ENCODE data around the gene USF2. TPM values are rescaled to one million over a fixed set of nuclear protein-coding genes. Genes with fewer than 3 reads are reported as not detected.

The USF2 gene
- total RNA-seq, 4 donors from 2014 or later: 42.4 to 121 (median 99.2) TPM

DNA sequence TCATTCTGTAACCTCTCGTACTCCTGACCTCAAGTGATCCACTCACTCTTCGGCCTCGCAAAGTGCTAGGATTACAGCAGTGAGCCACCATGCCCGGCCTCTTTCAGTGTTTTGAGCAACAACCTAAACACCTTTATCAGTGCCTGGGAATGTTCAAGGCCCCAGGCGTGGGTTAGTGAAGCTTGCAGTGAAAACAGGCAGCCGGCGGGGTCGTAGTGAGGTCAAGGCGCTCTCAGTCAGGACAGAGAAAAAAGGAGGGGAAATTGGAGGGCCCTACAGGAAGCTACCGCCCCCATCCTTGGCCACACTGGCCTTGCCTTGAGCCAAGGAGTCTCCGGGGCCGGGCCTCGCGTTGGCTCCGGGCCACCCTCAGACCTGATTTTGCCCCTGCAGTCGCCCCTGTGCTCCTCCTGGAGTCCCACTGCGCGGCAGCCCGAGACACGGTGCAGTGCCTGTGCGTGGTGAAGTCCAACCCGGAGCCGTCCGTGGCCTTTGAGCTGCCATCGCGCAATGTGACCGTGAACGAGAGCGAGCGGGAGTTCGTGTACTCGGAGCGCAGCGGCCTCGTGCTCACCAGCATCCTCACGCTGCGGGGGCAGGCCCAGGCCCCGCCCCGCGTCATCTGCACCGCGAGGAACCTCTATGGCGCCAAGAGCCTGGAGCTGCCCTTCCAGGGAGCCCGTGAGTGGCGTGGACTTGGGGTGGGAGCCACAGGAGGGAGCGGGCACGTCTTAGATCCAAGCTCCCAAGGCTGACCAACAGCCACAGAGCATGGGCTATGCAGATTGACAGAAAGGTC, 40.9 kb downstream of the USF2 start:
- TF ChIP-seq, protein P1, sequence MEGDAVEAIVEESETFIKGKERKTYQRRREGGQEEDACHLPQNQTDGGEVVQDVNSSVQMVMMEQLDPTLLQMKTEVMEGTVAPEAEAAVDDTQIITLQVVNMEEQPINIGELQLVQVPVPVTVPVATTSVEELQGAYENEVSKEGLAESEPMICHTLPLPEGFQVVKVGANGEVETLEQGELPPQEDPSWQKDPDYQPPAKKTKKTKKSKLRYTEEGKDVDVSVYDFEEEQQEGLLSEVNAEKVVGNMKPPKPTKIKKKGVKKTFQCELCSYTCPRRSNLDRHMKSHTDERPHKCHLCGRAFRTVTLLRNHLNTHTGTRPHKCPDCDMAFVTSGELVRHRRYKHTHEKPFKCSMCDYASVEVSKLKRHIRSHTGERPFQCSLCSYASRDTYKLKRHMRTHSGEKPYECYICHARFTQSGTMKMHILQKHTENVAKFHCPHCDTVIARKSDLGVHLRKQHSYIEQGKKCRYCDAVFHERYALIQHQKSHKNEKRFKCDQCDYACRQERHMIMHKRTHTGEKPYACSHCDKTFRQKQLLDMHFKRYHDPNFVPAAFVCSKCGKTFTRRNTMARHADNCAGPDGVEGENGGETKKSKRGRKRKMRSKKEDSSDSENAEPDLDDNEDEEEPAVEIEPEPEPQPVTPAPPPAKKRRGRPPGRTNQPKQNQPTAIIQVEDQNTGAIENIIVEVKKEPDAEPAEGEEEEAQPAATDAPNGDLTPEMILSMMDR (IDR thresholded peaks at IDR 0.05; ENCODE audit: low read depth): no peak

GRCh38 chr19:35310331-35310730, 41.6 kb downstream of the USF2 start:
- TF ChIP-seq, protein P1 (IDR thresholded peaks at IDR 0.05; ENCODE audit: low read depth): no peak

- TF ChIP-seq, protein P1 (IDR thresholded peaks at IDR 0.05; ENCODE audit: low read depth): no peak
Measured at GRCh38 chr19:35310811-35311465, 42.2 kb downstream of the USF2 start.

- TF ChIP-seq, protein P1 (IDR thresholded peaks at IDR 0.05; ENCODE audit: low read depth): no peak
Measured at GRCh38 chr19:35311901-35312665, 43.3 kb downstream of the USF2 start.

DNA sequence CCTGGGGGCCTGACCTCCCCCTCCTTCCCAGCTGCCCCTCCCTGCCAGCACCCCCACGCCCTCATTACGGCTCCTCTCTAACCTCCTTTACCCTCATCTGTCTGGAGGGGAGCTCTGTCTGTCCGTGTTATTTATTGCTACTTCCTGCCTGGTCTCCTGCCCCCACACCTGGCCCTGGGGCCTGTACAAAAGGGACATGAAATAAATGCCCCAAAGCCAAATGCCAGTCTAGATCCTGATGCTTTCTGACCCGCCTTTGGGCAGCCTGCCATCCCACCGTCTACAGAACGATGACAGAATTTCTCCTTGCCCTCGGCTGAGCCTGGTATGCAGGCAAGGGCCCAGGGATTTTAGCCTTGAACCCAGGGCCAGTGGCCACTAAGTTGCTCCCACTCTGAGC, 44.8 kb downstream of the USF2 start:
- TF ChIP-seq, protein P1 (IDR thresholded peaks at IDR 0.05; ENCODE audit: low read depth): no peak

- TF ChIP-seq, protein P1 (IDR thresholded peaks at IDR 0.05; ENCODE audit: low read depth): no peak
Measured at GRCh38 chr19:35314031-35314430, 45.3 kb downstream of the USF2 start.
